ENCODE measurements around the gene IHH.

The IHH gene

DNA sequence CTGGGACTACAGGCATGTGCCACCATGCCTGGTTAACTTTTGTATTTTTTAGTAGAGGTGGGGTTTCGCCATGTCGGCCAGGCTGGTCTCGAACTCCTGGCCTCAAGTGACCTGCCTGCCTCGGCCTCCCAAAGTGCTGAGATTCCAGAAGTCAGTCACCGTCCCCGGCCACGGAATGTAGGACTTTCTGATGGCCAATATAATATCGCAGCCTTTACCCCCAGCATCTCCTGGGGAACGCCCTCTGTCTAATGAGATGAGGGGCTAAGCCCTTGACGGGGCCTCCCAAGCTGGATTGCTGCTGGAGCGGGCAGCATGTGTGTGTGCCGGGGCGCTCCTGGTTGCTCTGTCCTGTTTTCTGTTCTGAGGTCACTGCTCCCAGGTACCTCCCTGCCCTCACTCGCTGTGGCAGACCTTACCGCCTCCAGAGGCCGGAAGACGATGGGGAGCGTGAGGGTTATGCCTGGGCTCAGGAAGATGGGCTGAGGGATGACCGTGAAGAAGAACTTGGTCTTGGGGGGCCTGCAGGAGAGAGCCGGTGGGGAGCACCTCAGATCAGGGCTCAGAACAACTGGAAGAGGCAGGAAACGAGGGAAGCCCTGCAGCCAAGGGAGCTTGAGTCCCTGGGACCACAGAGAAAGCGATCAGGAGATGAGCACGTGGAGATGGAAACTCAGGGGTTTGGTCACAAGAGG, 28.5 kb downstream of the IHH start:
- no peak overlapping the region for H4K91ac ChIP-seq (ENCODE audit: low read depth, low read length, poor library complexity)

DNA sequence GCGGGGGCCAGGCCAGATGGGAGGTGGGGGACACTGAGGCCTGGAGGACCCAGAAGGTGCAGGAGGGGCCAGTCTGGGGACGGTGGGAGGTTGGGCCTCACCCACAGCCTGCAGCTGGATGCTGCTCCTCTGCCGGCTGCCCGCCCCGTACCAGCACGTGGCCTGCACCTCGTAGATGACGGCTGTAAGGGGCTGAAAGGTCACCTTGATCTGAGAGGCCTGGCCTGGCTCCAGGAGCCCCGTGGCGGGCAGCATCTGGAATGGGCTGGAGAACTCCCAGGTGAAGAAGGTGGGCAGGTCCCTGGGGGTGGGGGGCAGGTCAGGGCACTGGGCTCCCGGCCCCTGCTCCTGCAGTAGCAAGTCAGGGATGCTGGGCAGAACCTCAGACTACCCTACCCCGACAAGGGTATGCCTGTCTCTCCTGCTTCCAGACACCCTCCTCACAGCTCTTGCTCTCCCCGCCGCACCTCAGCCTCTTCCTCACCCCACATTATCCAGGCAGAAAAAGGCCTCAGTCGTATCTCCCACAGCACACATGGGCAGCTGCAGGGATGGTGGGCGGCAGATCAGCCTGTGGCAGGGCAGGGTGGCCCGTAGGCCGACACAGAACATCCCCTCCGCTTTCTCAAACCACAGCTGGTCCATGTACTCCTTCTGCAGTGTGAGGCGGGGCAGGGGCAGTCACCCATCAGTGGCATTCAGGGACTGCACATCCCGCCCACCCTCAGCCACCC, 29.5 kb downstream of the IHH start:
- Histone ChIP-seq H3K4ac (ENCODE audit: low read length) (no peak overlapping the region), H4K8ac (ENCODE audit: low read depth, low read length) (no peak overlapping the region), H4K91ac (ENCODE audit: low read depth, low read length, poor library complexity) (no peak overlapping the region), H3K9me3 (replicated peaks in 1 of 2; ENCODE audit: control insufficient read depth in 2 of 2, insufficient read depth in 1 of 2, low read depth in 1 of 2, low read length in 2 of 2) (no peaks in the 10 kb centered on the region), H2BK15ac (ENCODE audit: low read length) (peak overlapping the region; percentile 26), H2BK12ac (ENCODE audit: low read length) (no peak overlapping the region), H3K79me1 (ENCODE audit: low read depth, low read length) (peaks cover 2% of the 10 kb centered on the region), H3K4me1 (ENCODE audit: control insufficient read depth in 2 of 2, insufficient read depth in 1 of 2, low read depth in 1 of 2, low read length in 2 of 2) (peaks cover 2 to 4% of the 10 kb centered on the region in 2 donors), H2BK120ac (ENCODE audit: low read depth, low read length) (no peak overlapping the region), H2AK5ac (ENCODE audit: low read depth, low read length) (peak overlapping the region; percentile 63), H2AFZ (ENCODE audit: low read length) (no peak overlapping the region), H3K9ac (ENCODE audit: low read depth, low read length, poor library complexity) (peak overlapping the region; percentile 44), H3K4me2 (ENCODE audit: insufficient read depth, low read length, poor library complexity, severe bottlenecking) (no peak overlapping the region), H3K4me3 (ENCODE audit: low read length in 2 of 2) (no peak overlapping the region), H3K14ac (ENCODE audit: low read length) (no peak overlapping the region), H2BK5ac (ENCODE audit: low read length) (peak overlapping the region; percentile 53), H3K18ac (ENCODE audit: low read length) (peak overlapping the region; percentile 38), H3K23ac (ENCODE audit: low read depth, low read length, poor library complexity) (peak overlapping the region; percentile 65), H3K36me3 (replicated peaks in 1 of 2; ENCODE audit: control insufficient read depth in 2 of 2, insufficient read depth in 2 of 2, low read length in 2 of 2) (no peaks in the 10 kb centered on the region), H3K27me3 (ENCODE audit: control insufficient read depth in 3 of 3, insufficient read depth in 3 of 3, low read depth in 1 of 3, low read length in 3 of 3) (peaks cover 0 to 52% (median 0%) of the 10 kb centered on the region in 3 experiments), H3K27ac (replicated peaks; ENCODE audit: low read length) (no peak overlapping the region)
- WGBS, 2 donors (ENCODE audit: extremely low coverage in 2 of 2, insufficient read length in 2 of 2, insufficient replicate concordance in 1 of 2) = no CpG with 5 or more reads among the region's 21 CpGs
- DNase-seq (ENCODE audit: low spot score) = no peak

More for the DNA sequence above, 28.5 kb downstream of the IHH start:
- no peak overlapping the region for H3K9ac ChIP-seq (ENCODE audit: low read depth, low read length, poor library complexity)
- H2BK120ac ChIP-seq (ENCODE audit: low read depth, low read length) = no peak overlapping the region
- H2BK12ac ChIP-seq (ENCODE audit: low read length) = no peak overlapping the region
- no peak overlapping the region for H3K4me2 ChIP-seq (ENCODE audit: insufficient read depth, low read length, poor library complexity, severe bottlenecking)
- H2AK5ac ChIP-seq (ENCODE audit: low read depth, low read length) = no peak overlapping the region
- H3K27me3 ChIP-seq (ENCODE audit: control insufficient read depth in 3 of 3, insufficient read depth in 3 of 3, low read depth in 1 of 3, low read length in 3 of 3) = peaks cover 0 to 43% (median 0%) of the 10 kb centered on the region in 3 experiments
- H4K8ac ChIP-seq (ENCODE audit: low read depth, low read length) = no peak overlapping the region
- peaks cover 2 to 4% of the 10 kb centered on the region in 2 donors for H3K4me1 ChIP-seq (ENCODE audit: control insufficient read depth in 2 of 2, insufficient read depth in 1 of 2, low read depth in 1 of 2, low read length in 2 of 2)
- H3K27ac ChIP-seq (replicated peaks; ENCODE audit: low read length) = no peak overlapping the region
- H2AFZ ChIP-seq (ENCODE audit: low read length) = no peak overlapping the region
- H3K4ac ChIP-seq (ENCODE audit: low read length) = no peak overlapping the region
- no peak overlapping the region for H3K18ac ChIP-seq (ENCODE audit: low read length)
- no CpG with 5 or more reads among the region's 23 CpGs for WGBS, 2 donors (ENCODE audit: extremely low coverage in 2 of 2, insufficient read length in 2 of 2, insufficient replicate concordance in 1 of 2)
- no peak overlapping the region for H3K23ac ChIP-seq (ENCODE audit: low read depth, low read length, poor library complexity)
- no peak for DNase-seq (ENCODE audit: low spot score)
- H3K36me3 ChIP-seq (replicated peaks in 1 of 2; ENCODE audit: control insufficient read depth in 2 of 2, insufficient read depth in 2 of 2, low read length in 2 of 2) = no peaks in the 10 kb centered on the region
- H2BK15ac ChIP-seq (ENCODE audit: low read length) = no peak overlapping the region
- peak overlapping the region in 1 of 2 donors; percentile 20 for H3K4me3 ChIP-seq (ENCODE audit: low read length in 2 of 2)
- peaks cover 2% of the 10 kb centered on the region for H3K79me1 ChIP-seq (ENCODE audit: low read depth, low read length)
- H2BK5ac ChIP-seq (ENCODE audit: low read length) = no peak overlapping the region
- no peaks in the 10 kb centered on the region for H3K9me3 ChIP-seq (replicated peaks in 1 of 2; ENCODE audit: control insufficient read depth in 2 of 2, insufficient read depth in 1 of 2, low read depth in 1 of 2, low read length in 2 of 2)
- no peak overlapping the region for H3K14ac ChIP-seq (ENCODE audit: low read length)

GRCh38 chr2:219030177-219030940, 30.4 kb downstream of the IHH start:
- H4K91ac ChIP-seq (ENCODE audit: low read depth, low read length, poor library complexity) = no peak overlapping the region
- H3K79me1 ChIP-seq (ENCODE audit: low read depth, low read length) = peaks cover 2% of the 10 kb centered on the region
- peak overlapping the region; percentile 29 for H2BK5ac ChIP-seq (ENCODE audit: low read length)
- H3K4me2 ChIP-seq (ENCODE audit: insufficient read depth, low read length, poor library complexity, severe bottlenecking) = no peak overlapping the region
- H2BK12ac ChIP-seq (ENCODE audit: low read length) = peak overlapping the region; percentile 49
- WGBS, 2 donors (ENCODE audit: extremely low coverage in 2 of 2, insufficient read length in 2 of 2, insufficient replicate concordance in 1 of 2) = no CpG with 5 or more reads among the region's 16 CpGs
- no peak overlapping the region for H3K9ac ChIP-seq (ENCODE audit: low read depth, low read length, poor library complexity)
- no peak overlapping the region for H3K4ac ChIP-seq (ENCODE audit: low read length)
- H3K18ac ChIP-seq (ENCODE audit: low read length) = peak overlapping the region; percentile 81
- no peak overlapping the region for H3K27ac ChIP-seq (replicated peaks; ENCODE audit: low read length)
- H2BK120ac ChIP-seq (ENCODE audit: low read depth, low read length) = no peak overlapping the region
- peak overlapping the region; percentile 75 for H2AK5ac ChIP-seq (ENCODE audit: low read depth, low read length)
- DNase-seq (ENCODE audit: low spot score) = no peak
- H3K4me1 ChIP-seq (ENCODE audit: control insufficient read depth in 2 of 2, insufficient read depth in 1 of 2, low read depth in 1 of 2, low read length in 2 of 2) = peaks cover 2 to 7% of the 10 kb centered on the region in 2 donors
- no peak overlapping the region for H2AFZ ChIP-seq (ENCODE audit: low read length)
- no peak overlapping the region for H3K4me3 ChIP-seq (ENCODE audit: low read length in 2 of 2)
- peak overlapping the region; percentile 85 for H3K23ac ChIP-seq (ENCODE audit: low read depth, low read length, poor library complexity)
- no peaks in the 10 kb centered on the region for H3K9me3 ChIP-seq (replicated peaks in 1 of 2; ENCODE audit: control insufficient read depth in 2 of 2, insufficient read depth in 1 of 2, low read depth in 1 of 2, low read length in 2 of 2)
- peak overlapping the region; percentile 38 for H2BK15ac ChIP-seq (ENCODE audit: low read length)
- H3K14ac ChIP-seq (ENCODE audit: low read length) = peak overlapping the region; percentile 75
- H3K36me3 ChIP-seq (replicated peaks in 1 of 2; ENCODE audit: control insufficient read depth in 2 of 2, insufficient read depth in 2 of 2, low read length in 2 of 2) = no peaks in the 10 kb centered on the region
- no peak overlapping the region for H4K8ac ChIP-seq (ENCODE audit: low read depth, low read length)
- peaks cover 0 to 52% (median 0%) of the 10 kb centered on the region in 3 experiments for H3K27me3 ChIP-seq (ENCODE audit: control insufficient read depth in 3 of 3, insufficient read depth in 3 of 3, low read depth in 1 of 3, low read length in 3 of 3)

Data from neuronal stem cell (in vitro differentiated cells).